ENCODE measurements around the gene IFNA6.

GRCh38 chr9:21398955-21399489, 48.3 kb upstream of the IFNA6 start:
- no peak for TF ChIP-seq EZH2 (IDR thresholded peaks at IDR 0.05; ENCODE audit: low read depth)
- TF ChIP-seq, protein P1, sequence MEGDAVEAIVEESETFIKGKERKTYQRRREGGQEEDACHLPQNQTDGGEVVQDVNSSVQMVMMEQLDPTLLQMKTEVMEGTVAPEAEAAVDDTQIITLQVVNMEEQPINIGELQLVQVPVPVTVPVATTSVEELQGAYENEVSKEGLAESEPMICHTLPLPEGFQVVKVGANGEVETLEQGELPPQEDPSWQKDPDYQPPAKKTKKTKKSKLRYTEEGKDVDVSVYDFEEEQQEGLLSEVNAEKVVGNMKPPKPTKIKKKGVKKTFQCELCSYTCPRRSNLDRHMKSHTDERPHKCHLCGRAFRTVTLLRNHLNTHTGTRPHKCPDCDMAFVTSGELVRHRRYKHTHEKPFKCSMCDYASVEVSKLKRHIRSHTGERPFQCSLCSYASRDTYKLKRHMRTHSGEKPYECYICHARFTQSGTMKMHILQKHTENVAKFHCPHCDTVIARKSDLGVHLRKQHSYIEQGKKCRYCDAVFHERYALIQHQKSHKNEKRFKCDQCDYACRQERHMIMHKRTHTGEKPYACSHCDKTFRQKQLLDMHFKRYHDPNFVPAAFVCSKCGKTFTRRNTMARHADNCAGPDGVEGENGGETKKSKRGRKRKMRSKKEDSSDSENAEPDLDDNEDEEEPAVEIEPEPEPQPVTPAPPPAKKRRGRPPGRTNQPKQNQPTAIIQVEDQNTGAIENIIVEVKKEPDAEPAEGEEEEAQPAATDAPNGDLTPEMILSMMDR (conservative IDR thresholded peaks at IDR 0.05): no peak
